ENCODE data around the gene C2orf78. TPM values are rescaled to one million over a fixed set of nuclear protein-coding genes. Genes with fewer than 3 reads are reported as not detected.
"Not testable (repeated sequence)": the region's sequence is repeated elsewhere in the genome, so short reads cannot be mapped to it uniquely, and the experiment has no call there.

C2orf78 gene
- total RNA-seq, 1 donor from 2014 or later, result not detected

DNA sequence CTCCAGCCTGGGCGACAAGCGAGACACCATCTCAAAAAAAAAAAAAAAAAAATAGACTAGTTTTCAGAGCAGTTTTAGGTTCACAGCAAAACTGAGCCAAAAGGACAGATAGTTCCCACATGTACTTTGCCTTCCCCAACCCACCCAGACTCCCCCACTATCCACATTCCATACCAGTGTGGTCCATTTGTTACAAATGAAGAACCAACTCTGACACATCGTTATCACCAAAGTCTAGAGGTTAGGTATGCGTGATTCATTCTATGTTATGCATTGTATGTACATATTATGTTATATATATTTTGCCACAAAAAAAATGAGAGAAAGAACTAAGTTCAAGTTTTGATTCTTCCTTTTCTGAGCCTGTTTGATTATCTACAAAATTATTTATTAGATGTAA is 7.6 kb upstream of the C2orf78 start:
- Histone ChIP-seq H3K9me3 (replicated peaks) (no peaks in the 10 kb centered on the region), H3K27ac (replicated peaks) (no peak overlapping the region), H3K4me1 (peaks cover 37% of the 10 kb centered on the region), H3K36me3 (peaks cover 62% of the 10 kb centered on the region), H3K4me3 (no peak overlapping the region), H3K27me3 (ENCODE audit: low read depth) (no peaks in the 10 kb centered on the region)
- TF ChIP-seq, protein P1, sequence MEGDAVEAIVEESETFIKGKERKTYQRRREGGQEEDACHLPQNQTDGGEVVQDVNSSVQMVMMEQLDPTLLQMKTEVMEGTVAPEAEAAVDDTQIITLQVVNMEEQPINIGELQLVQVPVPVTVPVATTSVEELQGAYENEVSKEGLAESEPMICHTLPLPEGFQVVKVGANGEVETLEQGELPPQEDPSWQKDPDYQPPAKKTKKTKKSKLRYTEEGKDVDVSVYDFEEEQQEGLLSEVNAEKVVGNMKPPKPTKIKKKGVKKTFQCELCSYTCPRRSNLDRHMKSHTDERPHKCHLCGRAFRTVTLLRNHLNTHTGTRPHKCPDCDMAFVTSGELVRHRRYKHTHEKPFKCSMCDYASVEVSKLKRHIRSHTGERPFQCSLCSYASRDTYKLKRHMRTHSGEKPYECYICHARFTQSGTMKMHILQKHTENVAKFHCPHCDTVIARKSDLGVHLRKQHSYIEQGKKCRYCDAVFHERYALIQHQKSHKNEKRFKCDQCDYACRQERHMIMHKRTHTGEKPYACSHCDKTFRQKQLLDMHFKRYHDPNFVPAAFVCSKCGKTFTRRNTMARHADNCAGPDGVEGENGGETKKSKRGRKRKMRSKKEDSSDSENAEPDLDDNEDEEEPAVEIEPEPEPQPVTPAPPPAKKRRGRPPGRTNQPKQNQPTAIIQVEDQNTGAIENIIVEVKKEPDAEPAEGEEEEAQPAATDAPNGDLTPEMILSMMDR (IDR thresholded peaks at IDR 0.05; ENCODE audit: borderline replicate concordance), result no peak
- intact Hi-C loops (cut with micrococcal nuclease), result no loop called here
- DNase-seq, result no peak

DNA sequence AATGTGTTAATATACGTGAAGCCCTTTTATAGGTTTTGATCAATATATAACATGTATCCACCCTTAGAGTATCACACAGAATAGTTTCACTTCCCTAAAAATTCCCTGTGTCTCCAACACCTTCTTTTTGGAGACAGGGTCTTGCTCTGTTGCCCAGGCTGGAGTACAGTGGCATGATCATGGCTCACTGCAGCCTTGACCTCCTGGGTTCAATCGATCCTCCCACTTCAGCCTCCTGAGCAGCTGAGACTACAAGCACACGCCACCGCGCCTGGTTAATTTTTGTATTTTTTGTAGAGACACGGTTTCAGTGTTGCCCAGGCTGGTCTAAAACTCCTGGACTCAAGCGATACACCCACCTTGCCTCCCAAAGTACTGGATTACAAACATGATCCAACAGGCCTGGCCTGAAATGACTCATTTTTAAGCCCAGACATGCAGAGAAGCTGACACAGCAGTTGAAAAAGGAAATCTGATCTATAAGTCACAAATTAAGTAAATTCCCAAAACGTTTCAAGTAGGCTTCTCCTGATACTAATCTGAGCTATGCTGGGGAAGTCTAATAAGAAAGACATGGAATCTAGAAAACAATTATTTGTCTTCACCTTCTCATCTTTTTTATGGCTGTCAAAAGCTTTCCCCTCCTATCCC is 7.0 kb upstream of the C2orf78 start:
- no peak for DNase-seq
- Histone ChIP-seq H3K9me3 (replicated peaks) (no peaks in the 10 kb centered on the region), H3K27ac (replicated peaks) (no peak overlapping the region), H3K4me1 (peaks cover 37% of the 10 kb centered on the region), H3K27me3 (ENCODE audit: low read depth) (no peaks in the 10 kb centered on the region), H3K4me3 (no peak overlapping the region), H3K36me3 (peaks cover 57% of the 10 kb centered on the region)
- intact Hi-C loops (cut with micrococcal nuclease), result no loop called here
- TF ChIP-seq, protein P1 (IDR thresholded peaks at IDR 0.05; ENCODE audit: borderline replicate concordance), result no peak

DNA sequence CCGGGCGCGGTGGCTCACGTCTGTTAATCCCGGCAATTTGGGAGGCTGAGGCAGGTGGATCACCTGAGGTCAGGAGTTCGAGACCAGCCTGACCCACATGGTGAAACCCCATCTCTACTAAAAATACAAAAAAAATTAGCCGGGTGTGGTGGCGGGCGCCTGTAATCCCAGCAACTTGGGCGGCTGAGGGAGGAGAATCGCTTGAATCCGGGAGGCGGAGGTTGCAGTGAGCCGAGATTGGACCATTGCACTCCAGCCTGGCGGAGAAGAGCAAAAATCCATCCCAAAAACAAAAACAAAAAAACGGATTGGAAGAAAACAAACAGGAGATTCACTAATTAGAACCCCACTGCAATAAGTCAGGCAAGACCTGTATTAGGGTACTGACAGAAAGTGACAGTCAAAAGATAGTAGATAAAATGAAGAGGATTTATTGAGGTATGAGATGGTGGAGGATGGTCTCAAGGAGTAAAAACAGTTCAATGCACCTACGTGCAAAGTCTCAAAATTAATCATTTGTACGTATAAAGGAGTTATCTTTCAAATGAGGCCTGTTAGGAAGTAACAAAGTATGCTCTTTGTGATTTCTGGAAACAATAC is 5.0 kb upstream of the C2orf78 start:
- H3K27me3 ChIP-seq (ENCODE audit: low read depth); DNase-seq; intact Hi-C loops (cut with micrococcal nuclease); H3K9me3 ChIP-seq (replicated peaks): not testable (repeated sequence)
- H3K27ac ChIP-seq (replicated peaks), result peak overlapping the region; percentile 94
- peak overlapping the region; percentile 80 for H3K4me3 ChIP-seq
- H3K4me1 ChIP-seq, result peaks cover 26% of the 10 kb centered on the region
- H3K36me3 ChIP-seq, result peaks cover 37% of the 10 kb centered on the region

DNA sequence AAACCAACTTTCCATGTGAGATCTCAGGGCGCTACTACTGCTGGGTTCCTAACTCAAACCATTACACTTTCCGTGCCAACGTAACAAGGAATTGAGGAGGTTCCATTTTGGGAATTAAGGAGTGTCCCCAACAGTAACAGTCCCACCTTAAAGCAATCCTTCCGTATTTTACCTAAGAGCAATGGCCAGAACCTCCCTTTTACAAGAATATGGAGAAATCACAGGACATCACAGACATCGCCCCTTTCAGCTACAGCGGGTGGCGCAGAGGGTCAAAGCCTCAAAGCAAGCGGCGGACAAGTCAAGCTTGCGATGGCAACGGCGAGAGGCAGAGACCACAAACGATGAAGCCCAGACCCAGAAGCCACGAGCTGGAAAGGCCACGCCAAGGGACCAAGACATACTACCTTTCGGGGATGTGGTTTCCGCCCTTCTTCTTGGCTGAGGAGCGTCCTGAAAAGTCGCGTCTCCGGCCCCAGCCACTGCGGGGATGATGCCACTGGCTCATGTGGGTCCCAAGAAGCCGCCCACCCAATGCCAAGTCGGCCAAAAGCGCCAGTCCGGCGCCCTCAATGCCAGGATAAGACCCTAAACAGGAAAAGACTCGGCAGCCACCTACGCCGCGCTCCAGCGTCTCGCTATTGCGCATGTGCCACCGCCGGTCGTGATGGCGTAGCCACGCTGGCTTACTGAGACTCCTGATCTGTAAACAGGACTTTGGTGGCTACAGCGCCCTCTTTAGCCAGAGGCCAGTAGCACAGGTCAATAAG is 4.3 kb upstream of the C2orf78 start, which contains the start of gene DUSP11:
DUSP11 (minus strand) TSS at position 637 of the 770 bp plus-strand sequence; CDS start at position 508, 129 bp downstream.
- Histone ChIP-seq H3K36me3 (peaks cover 30% of the 10 kb centered on the region), H3K4me3 (peak within 1 kb of the TSS; percentile 80), H3K27ac (replicated peaks) (peak within 1 kb of the TSS; percentile 94), H3K4me1 (peaks cover 26% of the 10 kb centered on the region), H3K9me3 (replicated peaks) (no peaks in the 10 kb centered on the region), H3K27me3 (ENCODE audit: low read depth) (no peaks in the 10 kb centered on the region)
- intact Hi-C loops (cut with micrococcal nuclease), result no loop called here
- TF ChIP-seq, protein P1 (IDR thresholded peaks at IDR 0.05; ENCODE audit: borderline replicate concordance), result peak; percentile 95
- peak; percentile 96 for DNase-seq

DNA sequence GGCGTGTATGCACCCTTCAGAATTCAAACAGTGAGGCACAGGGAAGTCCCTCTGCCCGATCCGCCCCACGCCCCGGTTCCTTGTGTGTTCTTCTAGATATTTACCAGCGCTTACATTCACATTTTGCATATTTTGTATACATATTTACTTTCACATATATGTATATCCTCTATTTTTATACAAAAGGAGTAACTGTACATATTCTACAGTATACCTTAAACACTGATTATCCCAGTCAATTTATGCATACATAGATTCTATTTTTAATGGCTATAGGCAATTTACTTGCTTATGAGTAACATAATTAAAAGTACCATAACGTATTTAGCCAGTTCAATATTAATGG is 3.8 kb upstream of the C2orf78 start:
- DNase-seq, result no peak
- Histone ChIP-seq H3K27ac (replicated peaks) (peak overlapping the region; percentile 94), H3K27me3 (ENCODE audit: low read depth) (no peaks in the 10 kb centered on the region), H3K36me3 (peaks cover 25% of the 10 kb centered on the region), H3K9me3 (replicated peaks) (no peaks in the 10 kb centered on the region), H3K4me1 (peaks cover 26% of the 10 kb centered on the region), H3K4me3 (peak overlapping the region; percentile 80)
- TF ChIP-seq, protein P1 (IDR thresholded peaks at IDR 0.05; ENCODE audit: borderline replicate concordance), result no peak
- intact Hi-C loops (cut with micrococcal nuclease), result no loop called here

DNA sequence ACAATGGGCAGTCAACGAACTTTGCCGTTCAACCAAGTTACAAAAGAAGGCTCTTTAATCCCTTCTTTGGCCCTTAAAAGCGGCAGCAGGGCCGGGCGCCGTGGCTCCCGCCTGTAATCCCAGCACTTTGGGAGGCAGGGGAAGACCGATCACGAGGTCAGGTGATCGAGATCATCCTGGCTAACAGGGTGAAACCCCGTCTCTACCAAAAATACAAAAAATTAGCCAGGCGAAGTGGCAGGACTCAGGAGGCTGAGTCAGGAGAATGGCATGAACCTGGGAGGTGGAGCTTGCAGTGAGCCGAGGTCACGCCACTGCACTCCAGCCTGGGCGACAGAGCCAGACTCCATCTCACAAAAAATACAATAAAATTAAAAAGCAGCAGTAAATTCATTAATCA is 581 bp upstream of the C2orf78 start:
- H3K4me1 ChIP-seq, result peaks cover 15% of the 10 kb centered on the region
- H3K27me3 ChIP-seq (ENCODE audit: low read depth); H3K4me3 ChIP-seq; H3K27ac ChIP-seq (replicated peaks); H3K9me3 ChIP-seq (replicated peaks); DNase-seq; intact Hi-C loops (cut with micrococcal nuclease); H3K36me3 ChIP-seq: not testable (repeated sequence)
